ENCODE measurements around the gene MEMO1. TPM values are rescaled to one million over a fixed set of nuclear protein-coding genes. Genes with fewer than 3 reads are reported as not detected.

MEMO1 gene
- total and polyA plus RNA-seq, 2 of the 4 experiments (the other 2 are of a cell fraction): 23.7 to 49.7 TPM

- Histone ChIP-seq H3K9me1 (ENCODE audit: insufficient read depth, low read length) (peaks cover 3% of the 10 kb centered on the region; the same call in 1 of the 2 replicates), H3K23ac (ENCODE audit: low read depth, low read length) (no peak overlapping the region), H4K91ac (ENCODE audit: insufficient read depth, low read depth, low read length) (no peak overlapping the region), H3K4ac (ENCODE audit: low read depth, low read length) (no peak overlapping the region), H4K8ac (ENCODE audit: low read depth in 2 of 2, low read length in 2 of 2) (no peak overlapping the region; a peak in 1 of 4 replicates), H2BK20ac (ENCODE audit: low read depth, low read length) (no peak overlapping the region), H3K27ac (ENCODE audit: insufficient read depth, low read length) (no peak overlapping the region), H4K5ac (ENCODE audit: low read depth, low read length) (no peak overlapping the region), H3K14ac (replicated peaks; ENCODE audit: low read depth, low read length) (no peak overlapping the region), H3K56ac (ENCODE audit: extremely low read depth, insufficient read depth, low read length) (no peak overlapping the region), H2BK5ac (ENCODE audit: low read depth, low read length, poor library complexity, severe bottlenecking) (no peak overlapping the region), H3K18ac (ENCODE audit: low read depth, low read length) (no peak overlapping the region), H3K9ac (ENCODE audit: low read depth, low read length) (no peak overlapping the region), H2BK15ac (ENCODE audit: low read depth, low read length) (no peak overlapping the region), H3K27me3 (ENCODE audit: control insufficient read depth, insufficient read depth, low read length) (no peaks in the 10 kb centered on the region), H3K9me3 (ENCODE audit: control insufficient read depth, insufficient read depth, low read length) (no peaks in the 10 kb centered on the region), H3K36me3 (ENCODE audit: control insufficient read depth, insufficient read depth, low read length) (no peaks in the 10 kb centered on the region), H3K4me3 (ENCODE audit: insufficient read depth, low read depth, low read length) (no peak overlapping the region), H3K4me1 (ENCODE audit: control insufficient read depth, insufficient read depth, low read length) (no peaks in the 10 kb centered on the region), H2AK9ac (replicated peaks; ENCODE audit: low read depth, low read length, poor library complexity) (no peak overlapping the region), H3K79me1 (ENCODE audit: low read depth in 1 of 2, low read length in 2 of 2) (peaks cover 7 to 57% of the 10 kb centered on the region in 2 experiments), H2AFZ (replicated peaks; ENCODE audit: low read length, poor library complexity) (no peak overlapping the region), H3K4me2 (ENCODE audit: low read depth, low read length) (no peak overlapping the region), H4K20me1 (ENCODE audit: insufficient read depth, low read length) (peaks cover 34% of the 10 kb centered on the region), H2AK5ac (ENCODE audit: low read depth, low read length) (no peak overlapping the region), H2BK120ac (ENCODE audit: low read depth, low read length) (no peak overlapping the region)
- DNase-seq (no peak), ATAC-seq (ENCODE audit: low read depth) (no peak)
- ChIA-PET CTCF (no interaction called here), POLR2A (ENCODE audit: unreplicated experiment) (no interaction called here)
- BruUV-seq (replicated peaks): no TSS peak
- intact Hi-C loops (cut with micrococcal nuclease) (no loop called here), in situ Hi-C loops (cut with MboI; ENCODE audit: low sequenced_read_pairs) (no loop called here), dilution Hi-C loops (cut with HindIII; ENCODE audit: low sequenced_read_pairs, unreplicated experiment) (no loop called here)
- TF ChIP-seq CEBPB (IDR thresholded peaks at IDR 0.05; ENCODE audit: low read depth, low read length): peak; percentile 63
- TF ChIP-seq RCOR1 (IDR thresholded peaks at IDR 0.05; ENCODE audit: insufficient replicate concordance, low read length): no peak
Observed at GRCh38 chr2:31973665-31974064, 37.1 kb downstream of the MEMO1 start.

All from IMR-90 (cell line).